GM08714 (cell line): ENCODE measurements around the gene SLC13A5.

Experiments used
- H3K4me3 ChIP-seq: fragments of 200-500 bp; sonication (Bioruptor generic); 2 replicates; pipeline ENCODE4 v1.5.1; 2014; ENCODE audit warnings: mild to moderate bottlenecking, low read length, inconsistent platforms
- ZNF274 ChIP-seq: IDR thresholded peaks from 2 replicates; pipeline ENCODE4 v1.6.1; 2012; ENCODE audit warnings: mild to moderate bottlenecking, low read depth, low read length

The SLC13A5 gene

DNA sequence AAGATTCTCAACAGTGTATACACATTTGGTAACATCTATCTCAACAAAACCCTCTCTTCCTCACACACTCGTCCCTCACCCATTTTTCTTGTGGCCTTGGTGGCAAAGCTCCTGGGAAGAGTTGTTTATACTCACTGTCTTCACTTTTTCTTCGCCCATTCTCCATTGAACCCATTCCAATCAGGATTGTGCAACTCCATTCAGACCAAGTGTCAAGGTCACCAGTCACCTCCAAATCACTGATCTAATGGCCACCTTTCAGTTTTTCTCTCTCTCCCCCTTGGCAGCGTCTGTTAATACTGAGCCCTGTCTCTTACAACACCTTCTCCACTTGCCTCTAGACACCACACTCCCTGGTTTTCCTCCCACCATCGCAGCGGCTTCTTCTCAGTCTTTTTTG is 8.6 kb upstream of the SLC13A5 start:
- no peak for TF ChIP-seq ZNF274
- no peak overlapping the region for H3K4me3 ChIP-seq

DNA sequence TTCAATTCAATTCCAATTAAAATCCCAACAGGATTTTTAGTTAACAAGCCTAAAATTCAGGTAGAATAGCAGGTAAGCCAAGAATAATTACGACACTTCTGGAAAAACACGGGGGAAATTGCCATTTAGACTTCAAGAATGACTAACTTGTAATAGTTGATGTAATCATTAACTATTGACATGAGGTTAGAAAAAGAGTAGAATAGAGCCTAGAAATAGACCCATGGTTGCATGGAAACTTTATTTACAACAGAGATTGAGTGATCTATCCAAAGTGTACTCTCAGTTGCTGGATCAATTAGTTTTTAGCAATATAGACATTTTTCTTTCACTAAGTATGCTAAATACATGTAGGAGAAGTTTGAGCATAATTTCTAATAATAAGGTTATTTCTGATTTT is 3.6 kb upstream of the SLC13A5 start:
- TF ChIP-seq ZNF274, result no peak
- H3K4me3 ChIP-seq, result no peak overlapping the region

DNA sequence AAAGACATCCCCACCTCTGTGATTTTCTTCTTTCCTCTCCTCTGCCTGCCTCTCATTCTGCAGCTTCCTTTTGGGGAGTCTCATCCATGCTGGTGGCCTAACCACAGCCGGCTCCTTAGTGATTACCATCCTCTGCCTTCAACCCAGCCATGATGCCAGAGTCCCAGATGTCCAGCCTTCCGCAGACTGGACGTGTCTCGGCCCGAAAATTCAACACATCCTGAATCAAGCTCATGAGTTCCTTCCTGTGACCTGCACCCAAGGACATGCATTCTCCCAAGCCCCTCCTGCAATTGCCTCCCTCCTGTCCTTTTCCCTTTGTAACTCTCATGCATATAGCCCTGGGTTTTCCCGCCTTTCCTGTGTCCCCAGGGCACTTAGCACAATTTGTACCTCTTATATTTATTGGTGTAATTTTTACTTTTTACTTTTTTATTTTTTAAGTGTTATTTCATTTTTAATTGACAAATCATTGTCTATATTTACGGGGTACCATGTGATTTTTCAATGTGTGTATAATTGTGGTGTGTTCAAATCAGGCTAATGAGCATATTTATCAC is 1.2 kb upstream of the SLC13A5 start:
- no peak for TF ChIP-seq ZNF274
- H3K4me3 ChIP-seq, result no peak overlapping the region

DNA sequence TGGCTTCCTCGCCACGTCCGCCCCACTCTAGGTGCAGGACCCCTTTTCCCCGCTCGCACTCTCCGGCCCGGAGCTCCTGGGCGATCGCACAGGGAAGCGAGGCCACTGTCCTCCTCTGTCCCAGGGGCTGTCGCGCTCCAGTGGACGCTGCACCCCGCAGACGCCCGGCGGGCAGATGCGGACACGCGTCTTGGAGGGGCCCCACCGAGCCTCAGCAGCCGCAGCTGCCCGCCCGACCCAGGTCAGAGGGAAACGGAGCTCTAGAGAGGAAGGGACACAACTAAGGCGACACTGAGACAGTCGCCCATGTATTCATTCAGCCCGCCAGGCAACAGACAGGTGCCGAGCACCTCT is 726 bp upstream of the SLC13A5 start:
- TF ChIP-seq ZNF274, result no peak
- no peak overlapping the region for H3K4me3 ChIP-seq

DNA sequence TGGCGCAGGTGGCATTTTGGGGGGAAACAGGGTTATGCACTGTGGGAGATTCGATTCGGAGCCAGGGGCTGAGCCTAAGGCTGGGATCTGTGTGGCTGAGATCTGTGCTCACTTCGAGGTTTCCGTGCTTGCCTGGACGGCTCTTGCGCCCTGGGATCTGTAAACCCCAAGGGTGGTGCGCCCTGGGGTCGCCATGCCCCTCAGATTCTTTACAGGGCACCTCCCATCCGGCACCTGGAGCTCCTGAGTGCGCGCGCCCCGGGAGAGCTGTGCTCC is 377 bp downstream of the SLC13A5 start:
- no peak for TF ChIP-seq ZNF274
- H3K4me3 ChIP-seq, result no peak overlapping the region

DNA sequence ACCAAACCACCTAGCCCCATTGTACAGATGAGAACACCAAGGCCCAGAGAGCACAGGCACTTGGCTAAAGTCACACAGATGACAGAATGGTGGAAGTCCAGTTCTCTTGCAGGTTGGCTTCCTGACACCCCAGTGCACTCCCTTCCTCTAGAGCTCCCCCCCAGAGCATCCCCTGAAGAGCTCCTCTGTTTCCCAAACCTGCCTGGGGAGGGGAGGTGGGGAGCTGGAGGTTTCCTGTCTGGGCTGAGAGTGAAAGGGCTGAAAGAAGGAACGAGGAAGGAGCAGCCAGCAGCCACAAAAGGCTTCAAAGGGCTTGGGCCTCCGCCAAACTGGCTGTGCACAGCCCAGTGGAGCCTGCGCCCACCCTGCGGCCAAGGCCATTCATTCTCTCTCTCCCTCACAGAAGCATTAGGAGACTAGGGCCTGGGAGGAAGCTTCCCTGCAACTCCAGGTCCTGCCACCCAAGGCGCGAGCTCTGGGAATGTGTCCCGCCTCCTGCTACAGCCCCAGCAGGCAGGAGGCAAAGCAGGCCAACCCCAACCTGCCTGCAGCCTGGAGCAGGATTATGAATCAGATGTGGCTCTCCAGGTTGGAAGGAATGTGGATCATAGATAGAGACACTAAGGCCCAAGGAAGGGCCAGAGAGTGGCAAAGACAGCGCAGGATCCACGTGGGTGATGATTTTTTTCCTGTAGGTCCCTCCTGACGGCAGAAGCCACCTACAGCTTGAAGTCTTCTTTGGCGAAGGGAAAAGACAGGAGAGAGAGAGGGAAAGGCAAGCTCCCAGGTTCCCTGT is 913 bp downstream of the SLC13A5 start:
- no peak for TF ChIP-seq ZNF274

DNA sequence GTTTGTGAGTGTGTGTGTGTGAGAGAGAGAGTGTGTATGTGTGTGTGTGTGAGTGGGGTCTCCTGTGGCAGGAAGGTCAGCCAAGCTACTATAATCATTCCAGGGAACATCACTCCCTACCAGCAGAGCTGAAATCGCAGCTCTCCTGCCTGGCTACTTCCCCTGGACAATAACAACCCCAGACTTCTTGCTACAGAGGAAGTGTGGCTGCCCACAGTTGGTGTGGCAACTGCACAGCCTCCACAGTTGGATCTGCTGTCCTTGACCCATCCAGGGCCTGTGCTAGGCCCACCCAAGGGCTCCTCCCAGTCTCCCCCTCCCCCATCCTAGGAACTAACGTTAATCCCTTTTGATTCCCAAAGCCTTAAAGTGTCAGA is 1.5 kb downstream of the SLC13A5 start:
- no peak for TF ChIP-seq ZNF274
- no peak overlapping the region for H3K4me3 ChIP-seq

More for the DNA sequence above, 913 bp downstream of the SLC13A5 start:
- no peak overlapping the region for H3K4me3 ChIP-seq

DNA sequence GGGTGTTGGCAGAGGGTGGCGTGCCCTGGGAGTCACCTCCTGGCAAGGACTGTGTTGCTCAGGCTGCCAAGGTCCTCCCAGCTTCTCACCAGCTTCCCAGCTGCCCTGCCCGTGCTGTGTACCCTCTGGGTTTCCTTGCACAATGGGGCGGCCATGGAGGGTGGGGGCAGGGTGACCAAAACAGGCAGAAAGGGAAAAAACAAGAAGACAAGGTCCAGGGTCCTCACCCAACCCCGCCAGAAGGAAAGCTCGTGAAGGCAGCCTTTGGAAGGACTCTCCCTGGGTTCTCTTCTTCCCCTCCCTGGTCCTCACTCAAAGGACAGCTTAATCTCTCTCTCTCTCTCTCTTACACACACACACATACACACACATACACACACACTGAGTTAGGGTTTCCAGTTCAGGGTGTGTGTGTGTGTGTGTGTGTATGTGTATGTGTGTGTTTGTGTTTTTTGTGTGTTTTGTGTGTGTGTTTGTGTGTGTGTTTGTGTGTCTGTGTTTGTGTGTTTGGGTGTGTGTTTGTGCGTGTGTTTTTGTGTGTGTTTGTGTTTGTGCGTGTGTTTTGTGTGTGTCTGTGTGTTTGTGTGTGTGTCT is 2.0 kb downstream of the SLC13A5 start:
- no peak overlapping the region for H3K4me3 ChIP-seq
- TF ChIP-seq ZNF274, result no peak

DNA sequence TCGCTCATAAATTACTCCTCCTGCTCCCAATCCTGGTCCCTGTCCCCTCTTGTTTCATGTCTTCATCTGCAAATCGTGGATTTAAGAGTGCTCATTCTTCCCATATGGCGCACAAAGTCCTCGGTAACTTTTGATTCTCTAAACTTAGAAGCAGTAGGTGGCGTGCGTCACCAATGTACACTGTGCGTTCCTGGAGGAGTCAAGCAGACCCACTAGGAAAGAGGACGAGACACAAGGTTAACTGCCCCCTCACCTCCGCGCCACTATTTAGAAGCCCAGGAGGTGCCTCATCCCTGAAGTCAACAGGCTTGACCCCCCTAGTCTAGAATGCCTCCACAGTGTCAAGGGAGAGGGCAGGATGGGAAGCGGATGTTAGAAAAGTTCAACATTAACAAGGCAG is 2.9 kb downstream of the SLC13A5 start:
- TF ChIP-seq ZNF274, result no peak

DNA sequence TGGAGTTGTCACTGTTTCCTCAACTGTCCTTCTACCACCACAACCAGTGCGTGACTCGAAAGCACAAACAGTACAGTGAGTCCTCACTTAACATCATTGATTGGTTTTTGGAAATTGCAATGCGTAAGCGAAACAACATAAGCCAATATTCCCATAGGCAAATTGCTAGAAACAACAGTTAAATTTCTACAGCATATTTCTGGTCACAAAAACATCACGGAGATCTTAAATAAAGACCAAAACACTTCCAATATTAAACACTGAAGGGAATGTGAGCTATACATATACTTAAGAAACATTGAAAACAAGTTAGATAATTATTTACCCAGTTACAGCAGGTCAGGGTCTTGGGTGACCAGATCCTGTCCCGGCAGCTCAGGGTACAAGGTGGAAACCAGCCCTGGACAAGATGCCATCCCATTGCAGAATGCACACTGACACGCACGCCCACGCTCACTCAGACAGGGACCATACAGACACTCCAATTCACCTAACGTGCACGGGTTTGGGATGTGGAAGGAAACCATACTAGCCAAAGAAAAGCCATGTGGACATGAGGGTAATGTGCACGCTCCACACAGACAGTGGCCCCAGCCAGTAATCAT is 4.7 kb downstream of the SLC13A5 start:
- no peak for TF ChIP-seq ZNF274
- H3K4me3 ChIP-seq, result no peak overlapping the region

More for the DNA sequence above, 2.9 kb downstream of the SLC13A5 start:
- no peak overlapping the region for H3K4me3 ChIP-seq

DNA sequence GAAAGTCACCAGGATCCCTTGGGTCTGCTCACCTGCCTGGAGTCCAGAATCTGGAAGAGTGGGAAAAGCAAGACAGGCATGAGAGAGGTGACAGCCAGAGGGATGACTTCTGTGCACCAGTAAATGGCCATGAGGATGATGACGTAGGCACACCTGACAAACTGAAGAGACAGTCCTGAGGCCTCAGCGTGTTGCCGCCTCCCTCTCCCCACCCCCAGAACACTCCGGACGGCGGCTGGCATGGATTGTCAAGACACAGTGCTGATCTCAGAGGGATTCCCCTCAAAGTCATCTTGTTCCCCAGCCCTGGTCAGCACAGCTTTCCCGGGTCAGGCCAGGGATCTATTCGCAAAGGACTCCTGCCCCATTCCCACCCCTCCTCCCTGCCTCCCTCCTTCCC is 6.2 kb downstream of the SLC13A5 start:
- H3K4me3 ChIP-seq, result no peak overlapping the region
- TF ChIP-seq ZNF274, result no peak

DNA sequence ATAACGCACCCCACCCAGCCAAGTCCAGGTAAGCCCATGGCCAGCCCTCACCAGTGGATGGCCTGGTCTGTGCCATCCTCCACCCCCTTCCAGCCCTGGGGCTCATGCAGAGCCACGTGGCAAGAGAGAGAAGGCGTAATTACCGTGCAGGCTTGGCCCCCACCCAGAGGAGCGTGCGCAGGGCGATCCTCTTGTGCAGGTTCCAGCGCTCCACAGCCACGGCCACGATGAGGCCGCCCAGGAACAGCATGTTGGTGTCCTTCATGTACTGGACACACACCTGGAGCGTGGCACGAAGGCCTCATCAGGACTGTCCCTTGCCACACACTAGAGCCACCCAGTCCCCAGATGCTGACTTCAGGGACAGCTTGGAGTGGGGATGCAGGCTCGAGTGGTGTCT is 6.7 kb downstream of the SLC13A5 start:
- no peak for TF ChIP-seq ZNF274
- H3K4me3 ChIP-seq, result no peak overlapping the region

DNA sequence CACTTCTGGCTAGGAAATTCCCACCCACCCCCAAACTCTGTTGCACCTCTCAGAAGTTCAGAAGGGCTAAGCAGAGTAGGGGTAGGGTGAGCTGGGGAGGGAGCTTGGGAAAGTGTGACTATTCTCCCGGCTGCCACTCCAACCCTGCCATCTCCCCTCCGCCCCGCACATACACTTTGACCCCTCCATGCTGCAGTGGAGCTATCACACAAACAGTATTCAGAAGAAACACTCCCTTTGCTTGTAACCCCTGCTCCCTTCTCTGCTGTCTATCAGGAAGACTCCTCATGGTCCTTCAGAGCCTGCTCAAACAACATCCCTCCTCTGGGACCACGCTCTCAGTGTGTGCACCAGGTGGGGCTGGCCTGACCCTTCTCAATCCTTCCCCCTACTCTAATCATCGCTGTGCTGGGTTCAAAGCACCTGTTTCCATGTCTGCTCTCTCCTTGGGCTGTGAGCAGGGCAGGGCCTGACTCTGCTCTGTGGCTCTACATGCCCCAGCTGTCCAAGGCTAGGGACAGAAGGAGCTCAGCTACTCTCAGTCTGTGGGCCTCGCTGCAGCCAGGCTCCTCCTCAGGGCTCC is 8.6 kb downstream of the SLC13A5 start:
- TF ChIP-seq ZNF274, result no peak
- no peak overlapping the region for H3K4me3 ChIP-seq

DNA sequence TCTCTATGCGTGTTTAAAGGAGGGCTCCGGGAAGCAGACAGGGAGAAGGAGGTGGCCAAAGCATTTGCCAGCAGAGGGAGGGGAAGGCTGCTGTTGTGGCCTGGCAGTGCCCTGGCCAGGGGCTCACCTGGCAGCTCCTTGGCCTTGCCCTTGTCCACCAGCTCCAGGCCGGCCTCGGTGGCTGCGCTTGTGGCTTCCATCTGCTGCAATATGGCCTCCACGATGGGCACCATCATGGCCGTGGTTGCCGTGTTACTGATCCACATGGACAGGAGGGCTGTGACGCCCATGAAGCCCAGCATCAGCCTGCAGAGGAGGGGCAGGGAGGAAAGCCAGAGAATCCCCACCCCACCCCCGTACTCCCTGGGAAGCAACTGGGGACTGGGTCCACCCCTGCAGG is 9.4 kb downstream of the SLC13A5 start:
- no peak for TF ChIP-seq ZNF274

DNA sequence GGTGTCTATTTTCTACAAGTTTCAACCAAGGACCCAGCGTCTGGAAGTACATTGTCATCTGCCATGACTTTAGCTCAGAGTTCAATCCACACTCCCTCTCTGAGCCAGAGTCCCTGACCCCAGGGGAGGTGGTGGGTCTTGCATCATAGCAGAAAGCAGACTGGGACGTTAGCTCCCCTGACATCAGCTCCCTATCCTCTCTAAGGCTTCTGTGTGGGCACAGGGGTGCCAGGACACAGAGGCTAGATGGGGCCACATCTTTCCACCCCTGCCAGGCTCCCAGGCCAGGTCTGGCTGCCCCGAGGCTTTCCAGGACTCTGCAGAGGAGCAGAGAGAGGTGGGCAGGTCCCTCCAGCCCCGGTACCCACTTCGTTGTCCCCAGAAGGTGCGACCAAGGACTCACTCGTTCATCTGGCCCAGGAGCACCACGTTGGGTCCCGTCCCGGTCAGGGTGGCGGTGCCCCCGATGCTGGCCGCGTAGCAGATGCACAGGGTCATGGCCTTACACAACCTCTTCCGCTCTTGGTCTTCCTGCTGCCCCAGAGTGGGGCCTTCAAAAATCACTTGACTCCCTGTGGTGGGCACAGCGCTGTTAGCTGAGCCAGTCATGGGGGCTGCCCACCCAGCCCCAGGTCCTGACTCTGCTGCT is 10.5 kb downstream of the SLC13A5 start:
- no peak overlapping the region for H3K4me3 ChIP-seq
- no peak for TF ChIP-seq ZNF274

More for the DNA sequence above, 9.4 kb downstream of the SLC13A5 start:
- no peak overlapping the region for H3K4me3 ChIP-seq

DNA sequence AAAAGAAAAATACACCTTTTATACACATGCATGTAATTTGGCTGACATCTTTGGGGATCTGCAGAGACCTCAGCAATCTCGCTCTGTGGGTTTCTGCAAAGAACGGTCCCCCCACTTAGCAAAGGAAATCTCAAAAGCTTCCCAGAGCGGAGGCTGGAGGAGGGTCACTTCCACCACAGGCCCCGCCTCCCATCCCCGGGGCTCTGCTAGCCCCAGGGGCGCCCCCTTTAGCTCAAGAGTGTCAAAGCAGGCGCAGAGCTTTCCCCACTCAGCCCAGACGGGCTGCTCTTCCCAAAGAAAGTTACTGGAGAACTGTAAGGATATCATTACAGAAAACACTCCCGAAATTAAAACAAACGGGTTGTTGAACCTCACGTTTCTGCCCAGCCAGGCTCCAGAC is 11.4 kb downstream of the SLC13A5 start:
- no peak for TF ChIP-seq ZNF274
- no peak overlapping the region for H3K4me3 ChIP-seq
